ENCODE data around the gene IGLON5.

GRCh38 chr19:51337141-51337860 lies 25.9 kb downstream of the IGLON5 start:
- TF ChIP-seq CTCF (IDR thresholded peaks at IDR 0.05) (no peak), POLR2A (IDR thresholded peaks at IDR 0.05) (no peak)

Measured in body of pancreas (tissue), 4 donors.